Measurements from ENCODE around the gene FUT4. TPM values are rescaled to one million over a fixed set of nuclear protein-coding genes. Genes with fewer than 3 reads are reported as not detected.
"Not testable (repeated sequence)": the region's sequence is repeated elsewhere in the genome, so short reads cannot be mapped to it uniquely, and the experiment has no call there.

Gene FUT4
- total and polyA plus RNA-seq, 7 donors = 0.37 to 2.2 (median 1.2) TPM

DNA sequence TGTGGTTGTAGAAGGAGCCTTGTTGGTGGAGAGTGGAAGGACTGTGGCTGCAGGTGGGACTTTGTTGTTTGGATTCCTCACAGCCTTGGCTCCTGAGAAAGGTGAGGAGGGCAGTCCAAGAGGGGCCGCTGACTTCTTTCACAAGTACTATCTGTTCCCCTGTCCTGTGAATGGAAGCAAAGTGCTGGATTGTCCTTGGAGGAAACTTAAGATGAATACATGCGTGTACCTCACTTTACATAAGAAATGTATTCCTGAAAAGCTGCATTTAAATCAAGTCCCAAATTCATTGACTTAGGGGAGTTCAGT is 2.4 kb downstream of the FUT4 start:
- TF ChIP-seq, protein P1, sequence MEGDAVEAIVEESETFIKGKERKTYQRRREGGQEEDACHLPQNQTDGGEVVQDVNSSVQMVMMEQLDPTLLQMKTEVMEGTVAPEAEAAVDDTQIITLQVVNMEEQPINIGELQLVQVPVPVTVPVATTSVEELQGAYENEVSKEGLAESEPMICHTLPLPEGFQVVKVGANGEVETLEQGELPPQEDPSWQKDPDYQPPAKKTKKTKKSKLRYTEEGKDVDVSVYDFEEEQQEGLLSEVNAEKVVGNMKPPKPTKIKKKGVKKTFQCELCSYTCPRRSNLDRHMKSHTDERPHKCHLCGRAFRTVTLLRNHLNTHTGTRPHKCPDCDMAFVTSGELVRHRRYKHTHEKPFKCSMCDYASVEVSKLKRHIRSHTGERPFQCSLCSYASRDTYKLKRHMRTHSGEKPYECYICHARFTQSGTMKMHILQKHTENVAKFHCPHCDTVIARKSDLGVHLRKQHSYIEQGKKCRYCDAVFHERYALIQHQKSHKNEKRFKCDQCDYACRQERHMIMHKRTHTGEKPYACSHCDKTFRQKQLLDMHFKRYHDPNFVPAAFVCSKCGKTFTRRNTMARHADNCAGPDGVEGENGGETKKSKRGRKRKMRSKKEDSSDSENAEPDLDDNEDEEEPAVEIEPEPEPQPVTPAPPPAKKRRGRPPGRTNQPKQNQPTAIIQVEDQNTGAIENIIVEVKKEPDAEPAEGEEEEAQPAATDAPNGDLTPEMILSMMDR (IDR thresholded peaks at IDR 0.05) = no peak
- intact Hi-C loops (cut with DNase I) = no loop called here
- WGBS, 3 donors = 71 to 92% (median 88%) methylated on average over 2 of the region's 2 CpGs
- peak overlapping the region; percentile 82 for H3K4me3 ChIP-seq
- peaks cover 16% of the 10 kb centered on the region for H3K4me1 ChIP-seq
- H3K27me3 ChIP-seq (ENCODE audit: insufficient read depth in 3 of 3, low read length in 2 of 3) = no peaks in the 10 kb centered on the region
- no peaks in the 10 kb centered on the region for H3K9me3 ChIP-seq
- no peak for ATAC-seq
- no peaks in the 10 kb centered on the region for H3K36me3 ChIP-seq (ENCODE audit: insufficient read depth in 1 of 2, low read depth in 1 of 2)
- H3K27ac ChIP-seq = no peak overlapping the region
- no peak for DNase-seq

DNA sequence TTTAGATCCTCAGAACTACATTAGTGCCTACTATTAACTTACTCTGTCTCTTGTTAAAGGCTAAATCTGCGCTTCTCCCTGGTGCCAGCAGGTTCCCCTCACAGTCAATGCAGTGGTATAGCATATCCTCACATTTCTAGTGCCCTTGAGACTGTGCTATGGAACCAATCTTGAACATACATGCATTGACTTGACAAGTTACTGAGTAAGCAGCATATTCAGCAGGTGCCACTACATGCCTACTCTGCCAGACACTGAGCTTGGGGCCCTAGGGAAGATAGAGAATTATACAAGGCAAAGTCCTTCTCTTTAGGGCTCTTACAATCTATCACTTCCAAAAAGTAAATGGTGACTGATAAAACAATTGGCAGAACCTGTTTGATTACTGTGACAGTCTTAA is 3.2 kb downstream of the FUT4 start:
- Histone ChIP-seq H3K9me3 (no peaks in the 10 kb centered on the region), H3K4me1 (peaks cover 16% of the 10 kb centered on the region), H3K36me3 (ENCODE audit: insufficient read depth in 1 of 2, low read depth in 1 of 2) (no peaks in the 10 kb centered on the region), H3K27me3 (ENCODE audit: insufficient read depth in 3 of 3, low read length in 2 of 3) (no peaks in the 10 kb centered on the region), H3K27ac (no peak overlapping the region), H3K4me3 (no peak overlapping the region)
- ATAC-seq (no peak), DNase-seq (no peak)
- intact Hi-C loops (cut with DNase I) = no loop called here
- TF ChIP-seq, protein P1 (IDR thresholded peaks at IDR 0.05) = no peak
- WGBS, 3 donors = 91 to 100% (median 96%) methylated on average over 1 of the region's 1 CpG

DNA sequence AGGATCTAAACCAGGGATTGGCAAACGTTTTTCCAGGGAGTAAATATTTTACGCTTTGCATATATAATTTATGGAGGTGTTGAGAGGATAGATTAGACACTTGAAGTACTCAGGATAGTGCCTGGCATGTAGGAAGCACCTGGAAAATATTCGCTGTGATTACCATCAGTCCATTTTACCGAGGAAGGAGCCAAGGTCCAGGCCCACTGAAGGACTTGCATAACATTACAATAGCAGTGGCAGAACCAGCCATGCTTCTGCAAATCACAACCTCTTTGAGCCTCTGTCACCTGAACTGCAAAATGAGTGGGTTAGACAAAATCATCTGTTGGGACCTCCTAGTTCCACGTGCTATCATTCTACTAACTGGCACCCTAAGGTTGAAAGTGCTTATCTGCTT is 5.4 kb downstream of the FUT4 start:
- 65 to 75% (median 66%) methylated on average over 5 of the region's 5 CpGs for WGBS, 3 donors

DNA sequence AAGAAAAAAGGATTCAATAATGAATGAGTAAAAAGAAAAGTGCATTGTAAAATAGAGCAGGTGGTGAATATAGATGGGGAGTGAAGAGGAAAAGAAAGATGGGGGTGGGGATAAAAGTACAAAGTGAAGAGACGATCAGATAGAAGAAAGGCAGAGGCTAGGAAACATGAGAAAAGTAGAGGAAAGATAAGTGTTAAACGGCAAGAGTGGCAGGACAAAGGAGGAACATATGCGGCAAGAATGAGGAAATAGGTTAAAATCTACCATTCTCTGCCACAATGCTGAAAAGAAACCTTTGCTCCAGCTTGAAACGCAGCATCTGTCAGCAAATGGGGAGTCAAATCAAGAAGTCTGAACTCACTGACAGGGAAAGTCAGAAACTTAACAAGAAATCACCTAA is 6.8 kb downstream of the FUT4 start:
- Histone ChIP-seq H3K27me3 (ENCODE audit: insufficient read depth in 3 of 3, low read length in 2 of 3) (no peaks in the 10 kb centered on the region), H3K27ac (no peak overlapping the region), H3K36me3 (ENCODE audit: insufficient read depth in 1 of 2, low read depth in 1 of 2) (no peaks in the 10 kb centered on the region), H3K4me3 (no peak overlapping the region), H3K9me3 (no peaks in the 10 kb centered on the region), H3K4me1 (peaks cover 11% of the 10 kb centered on the region)
- ATAC-seq (no peak), DNase-seq (no peak)
- WGBS, 3 donors = 75 to 77% (median 76%) methylated on average over 4 of the region's 4 CpGs
- TF ChIP-seq, protein P1 (IDR thresholded peaks at IDR 0.05) = no peak
- intact Hi-C loops (cut with DNase I) = no loop called here

More for the DNA sequence above, 5.4 kb downstream of the FUT4 start:
- DNase-seq (no peak), ATAC-seq (no peak)
- TF ChIP-seq, protein P1 (IDR thresholded peaks at IDR 0.05) = no peak
- no peak overlapping the region for H3K4me3 ChIP-seq
- no peaks in the 10 kb centered on the region for H3K27me3 ChIP-seq (ENCODE audit: insufficient read depth in 3 of 3, low read length in 2 of 3)
- H3K9me3 ChIP-seq = no peaks in the 10 kb centered on the region
- H3K27ac ChIP-seq = no peak overlapping the region
- no peaks in the 10 kb centered on the region for H3K36me3 ChIP-seq (ENCODE audit: insufficient read depth in 1 of 2, low read depth in 1 of 2)
- H3K4me1 ChIP-seq = peaks cover 11% of the 10 kb centered on the region
- intact Hi-C loops (cut with DNase I) = no loop called here

DNA sequence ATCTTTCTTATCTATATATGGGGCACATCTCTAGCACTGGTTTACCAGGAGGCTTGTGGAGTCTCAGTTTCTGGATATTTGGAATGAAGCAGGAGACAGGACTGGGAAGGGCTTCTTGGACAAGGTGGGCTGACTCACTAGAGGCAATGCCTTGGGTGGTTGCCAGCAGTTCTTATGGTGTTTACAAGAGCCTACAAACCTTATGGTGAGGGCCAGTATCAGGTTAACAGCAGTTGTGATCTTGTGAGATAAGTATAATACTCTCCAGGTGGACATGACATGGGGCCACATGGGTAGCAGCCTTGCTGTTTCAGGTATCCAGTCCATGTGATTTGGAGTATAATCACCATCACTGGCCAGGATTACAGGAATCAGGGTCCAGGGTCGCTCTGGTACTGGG is 10.2 kb downstream of the FUT4 start:
- no peak for DNase-seq
- no peaks in the 10 kb centered on the region for H3K27me3 ChIP-seq (ENCODE audit: insufficient read depth in 3 of 3, low read length in 2 of 3)
- ATAC-seq = no peak
- no peaks in the 10 kb centered on the region for H3K9me3 ChIP-seq
- intact Hi-C loops (cut with DNase I) = no loop called here
- 42 to 93% (median 77%) methylated on average over 1 of the region's 1 CpG for WGBS, 3 donors
- no peaks in the 10 kb centered on the region for H3K4me1 ChIP-seq
- no peaks in the 10 kb centered on the region for H3K36me3 ChIP-seq (ENCODE audit: insufficient read depth in 1 of 2, low read depth in 1 of 2)
- TF ChIP-seq, protein P1 (IDR thresholded peaks at IDR 0.05) = no peak
- H3K27ac ChIP-seq = no peak overlapping the region
- H3K4me3 ChIP-seq = no peak overlapping the region

- ATAC-seq; H3K4me3 ChIP-seq; intact Hi-C loops (cut with DNase I); H3K36me3 ChIP-seq (ENCODE audit: insufficient read depth in 1 of 2, low read depth in 1 of 2); H3K27ac ChIP-seq; H3K27me3 ChIP-seq (ENCODE audit: insufficient read depth in 3 of 3, low read length in 2 of 3); DNase-seq; H3K9me3 ChIP-seq; H3K4me1 ChIP-seq: not testable (repeated sequence)
- 90 to 95% (median 92%) methylated on average over 8 of the region's 8 CpGs for WGBS, 3 donors
Measured at GRCh38 chr11:94555752-94556329, 12.1 kb downstream of the FUT4 start.

All from psoas muscle (tissue), 8 donors.